Measurements from ENCODE around the gene SCYL2. TPM values are rescaled to one million over a fixed set of nuclear protein-coding genes. Genes with fewer than 3 reads are reported as not detected.

SCYL2 gene
- total RNA-seq, 1 experiment from 2014 or later = 41.4 TPM

- no peak within 1 kb of the TSS for H3K56ac ChIP-seq (ENCODE audit: insufficient read length, low read depth, low read length)
- H2BK12ac ChIP-seq (ENCODE audit: insufficient read length, low read depth, low read length) = no peak within 1 kb of the TSS
- H2BK15ac ChIP-seq (ENCODE audit: low read depth, low read length) = no peak within 1 kb of the TSS
- H4K91ac ChIP-seq (ENCODE audit: insufficient read length, low read depth, low read length) = no peak within 1 kb of the TSS
- no peaks in the 10 kb centered on the region for H3K23me2 ChIP-seq (ENCODE audit: insufficient read length, low read depth, low read length, poor library complexity, severe bottlenecking)
- no peak within 1 kb of the TSS for H2BK120ac ChIP-seq (ENCODE audit: low read depth, low read length, poor library complexity, severe bottlenecking)
- no peak within 1 kb of the TSS for H3K9ac ChIP-seq (ENCODE audit: extremely low read depth, insufficient read length, low read length)
- no peak within 1 kb of the TSS for H4K5ac ChIP-seq (ENCODE audit: insufficient read length, low read depth, low read length)
- no peaks in the 10 kb centered on the region for H4K20me1 ChIP-seq (ENCODE audit: control insufficient read depth, insufficient read depth, insufficient read length)
- no peak within 1 kb of the TSS for H3K4ac ChIP-seq (ENCODE audit: low read depth, low read length)
- no peak within 1 kb of the TSS for H3K27ac ChIP-seq (ENCODE audit: insufficient read length, low read depth, low read length)
- DNase-seq = peak; percentile 85
- H3K4me2 ChIP-seq (ENCODE audit: insufficient read depth, insufficient read length, low read length) = peak within 1 kb of the TSS; percentile 15
- H3K79me2 ChIP-seq (ENCODE audit: insufficient read depth, low read length) = no peaks in the 10 kb centered on the region
- H2AK5ac ChIP-seq (ENCODE audit: insufficient read length, low read length) = no peak within 1 kb of the TSS
- H3K4me3 Mint-ChIP-seq = peak within 1 kb of the TSS in 1 of 2 experiments; percentile 63; a peak in 3 of 5 replicates
- H3K27me3 ChIP-seq (ENCODE audit: insufficient read depth, low read length) = no peaks in the 10 kb centered on the region
- H3K36me3 Mint-ChIP-seq (ENCODE audit: insufficient read depth in 1 of 3, low read depth in 3 of 3) = no peaks in the 10 kb centered on the region
- H3T11ph ChIP-seq (ENCODE audit: low read length) = no peak within 1 kb of the TSS
- H3K14ac ChIP-seq (ENCODE audit: insufficient read depth, low read length) = no peak within 1 kb of the TSS
- H3K79me1 ChIP-seq (ENCODE audit: insufficient read depth, low read depth, low read length, poor library complexity, severe bottlenecking) = no peaks in the 10 kb centered on the region
- no peaks in the 10 kb centered on the region for H3K9me3 Mint-ChIP-seq
- no peak within 1 kb of the TSS for H2BK5ac ChIP-seq (ENCODE audit: insufficient read length, low read length)
- H3K4me1 Mint-ChIP-seq = peaks cover 12 to 23% of the 10 kb centered on the region in 2 experiments
- H3K18ac ChIP-seq (ENCODE audit: insufficient read length, low read depth, low read length) = no peak within 1 kb of the TSS
- no peak within 1 kb of the TSS for H2AFZ ChIP-seq (ENCODE audit: low read length)
- no CpG with 5 or more reads among the region's 13 CpGs for WGBS (ENCODE audit: extremely low coverage, insufficient read length, low lambda C conversion rate)
- no peaks in the 10 kb centered on the region for H3K9me3 ChIP-seq (ENCODE audit: control insufficient read depth, low read depth, low read length)
- no peaks in the 10 kb centered on the region for H3K4me1 ChIP-seq (ENCODE audit: insufficient read depth, low read length)
- no peak within 1 kb of the TSS for H2BK20ac ChIP-seq (ENCODE audit: low read depth, low read length, poor library complexity, severe bottlenecking)
- no peak within 1 kb of the TSS for H4K8ac ChIP-seq (replicated peaks; ENCODE audit: insufficient read length, low read depth, low read length)
- no peak within 1 kb of the TSS for H3K23ac ChIP-seq (ENCODE audit: insufficient read length, low read depth, low read length)
- TF ChIP-seq, protein P1, sequence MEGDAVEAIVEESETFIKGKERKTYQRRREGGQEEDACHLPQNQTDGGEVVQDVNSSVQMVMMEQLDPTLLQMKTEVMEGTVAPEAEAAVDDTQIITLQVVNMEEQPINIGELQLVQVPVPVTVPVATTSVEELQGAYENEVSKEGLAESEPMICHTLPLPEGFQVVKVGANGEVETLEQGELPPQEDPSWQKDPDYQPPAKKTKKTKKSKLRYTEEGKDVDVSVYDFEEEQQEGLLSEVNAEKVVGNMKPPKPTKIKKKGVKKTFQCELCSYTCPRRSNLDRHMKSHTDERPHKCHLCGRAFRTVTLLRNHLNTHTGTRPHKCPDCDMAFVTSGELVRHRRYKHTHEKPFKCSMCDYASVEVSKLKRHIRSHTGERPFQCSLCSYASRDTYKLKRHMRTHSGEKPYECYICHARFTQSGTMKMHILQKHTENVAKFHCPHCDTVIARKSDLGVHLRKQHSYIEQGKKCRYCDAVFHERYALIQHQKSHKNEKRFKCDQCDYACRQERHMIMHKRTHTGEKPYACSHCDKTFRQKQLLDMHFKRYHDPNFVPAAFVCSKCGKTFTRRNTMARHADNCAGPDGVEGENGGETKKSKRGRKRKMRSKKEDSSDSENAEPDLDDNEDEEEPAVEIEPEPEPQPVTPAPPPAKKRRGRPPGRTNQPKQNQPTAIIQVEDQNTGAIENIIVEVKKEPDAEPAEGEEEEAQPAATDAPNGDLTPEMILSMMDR (conservative IDR thresholded peaks at IDR 0.05) = no peak
- H3K27me3 Mint-ChIP-seq (ENCODE audit: low read depth) = no peaks in the 10 kb centered on the region; the same call in none of the 2 replicates
- peak within 1 kb of the TSS in 1 of 3 experiments; percentile 36; a peak in 2 of 7 replicates for H3K27ac Mint-ChIP-seq
These were observed 89.8 kb downstream of the SCYL2 start, which contains the start of gene SLC17A8 for GRCh38 chr12:100356644-100357223. TSS of gene SLC17A8 (plus strand) at chr12:100357074. CDS start at chr12:100357392, 318 bp downstream.

All from H9 (cell line).